Measurements from ENCODE around the gene PROM2. TPM values are rescaled to one million over a fixed set of nuclear protein-coding genes. Genes with fewer than 3 reads are reported as not detected.

PROM2 gene
- total RNA-seq, 4 donors from 2014 or later = 96.8 to 166 (median 131) TPM

DNA sequence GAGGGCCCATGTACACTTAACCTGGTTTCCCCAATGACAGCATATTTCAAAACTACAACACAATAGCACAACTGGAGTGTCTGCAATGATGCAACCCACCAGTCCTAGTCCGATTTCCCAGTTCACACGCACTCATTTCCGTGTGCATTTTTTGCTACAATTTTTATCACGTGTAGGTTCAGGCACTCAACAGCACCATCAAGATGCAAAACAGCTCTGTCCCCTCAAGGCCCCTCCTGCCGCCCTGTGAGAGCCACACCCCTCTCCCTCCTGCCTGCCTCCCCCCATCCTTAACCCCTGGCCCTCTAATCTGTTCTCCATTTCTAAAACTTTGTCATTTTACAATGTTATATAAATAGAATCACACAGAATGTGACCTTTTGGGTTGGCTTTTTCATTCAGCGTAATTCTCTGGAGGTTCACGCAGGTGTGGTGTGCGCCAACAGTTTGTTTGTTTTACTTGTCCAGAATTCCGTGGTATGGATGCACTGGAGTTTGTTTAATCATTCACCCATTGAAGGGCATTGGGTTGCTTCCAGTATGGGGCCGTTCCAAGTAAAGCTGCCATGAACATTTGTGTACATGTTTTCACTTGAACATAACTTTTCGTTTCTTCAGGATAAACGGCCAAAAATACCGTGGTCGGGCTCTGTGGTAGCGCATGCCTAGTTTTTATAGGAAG lies 31.3 kb downstream of the PROM2 start:
- Histone ChIP-seq H3K4me3 (no peak overlapping the region), H3K27ac (no peak overlapping the region), H3K36me3 (no peaks in the 10 kb centered on the region), H3K27me3 (no peaks in the 10 kb centered on the region), H3K4me1 (peaks cover 24% of the 10 kb centered on the region), H3K9me3 (no peaks in the 10 kb centered on the region)
- 48% methylated on average over 15 of the region's 15 CpGs for WGBS
- DNase-seq (ENCODE audit: low spot score in 2 of 2) = no peak
- TF ChIP-seq, protein P1, sequence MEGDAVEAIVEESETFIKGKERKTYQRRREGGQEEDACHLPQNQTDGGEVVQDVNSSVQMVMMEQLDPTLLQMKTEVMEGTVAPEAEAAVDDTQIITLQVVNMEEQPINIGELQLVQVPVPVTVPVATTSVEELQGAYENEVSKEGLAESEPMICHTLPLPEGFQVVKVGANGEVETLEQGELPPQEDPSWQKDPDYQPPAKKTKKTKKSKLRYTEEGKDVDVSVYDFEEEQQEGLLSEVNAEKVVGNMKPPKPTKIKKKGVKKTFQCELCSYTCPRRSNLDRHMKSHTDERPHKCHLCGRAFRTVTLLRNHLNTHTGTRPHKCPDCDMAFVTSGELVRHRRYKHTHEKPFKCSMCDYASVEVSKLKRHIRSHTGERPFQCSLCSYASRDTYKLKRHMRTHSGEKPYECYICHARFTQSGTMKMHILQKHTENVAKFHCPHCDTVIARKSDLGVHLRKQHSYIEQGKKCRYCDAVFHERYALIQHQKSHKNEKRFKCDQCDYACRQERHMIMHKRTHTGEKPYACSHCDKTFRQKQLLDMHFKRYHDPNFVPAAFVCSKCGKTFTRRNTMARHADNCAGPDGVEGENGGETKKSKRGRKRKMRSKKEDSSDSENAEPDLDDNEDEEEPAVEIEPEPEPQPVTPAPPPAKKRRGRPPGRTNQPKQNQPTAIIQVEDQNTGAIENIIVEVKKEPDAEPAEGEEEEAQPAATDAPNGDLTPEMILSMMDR (IDR thresholded peaks at IDR 0.05) = no peak
- TF ChIP-seq POLR2A (IDR thresholded peaks at IDR 0.05) (no peak), EP300 (IDR thresholded peaks at IDR 0.05) (no peak), POLR2AphosphoS5 (IDR thresholded peaks at IDR 0.05) (no peak)

DNA sequence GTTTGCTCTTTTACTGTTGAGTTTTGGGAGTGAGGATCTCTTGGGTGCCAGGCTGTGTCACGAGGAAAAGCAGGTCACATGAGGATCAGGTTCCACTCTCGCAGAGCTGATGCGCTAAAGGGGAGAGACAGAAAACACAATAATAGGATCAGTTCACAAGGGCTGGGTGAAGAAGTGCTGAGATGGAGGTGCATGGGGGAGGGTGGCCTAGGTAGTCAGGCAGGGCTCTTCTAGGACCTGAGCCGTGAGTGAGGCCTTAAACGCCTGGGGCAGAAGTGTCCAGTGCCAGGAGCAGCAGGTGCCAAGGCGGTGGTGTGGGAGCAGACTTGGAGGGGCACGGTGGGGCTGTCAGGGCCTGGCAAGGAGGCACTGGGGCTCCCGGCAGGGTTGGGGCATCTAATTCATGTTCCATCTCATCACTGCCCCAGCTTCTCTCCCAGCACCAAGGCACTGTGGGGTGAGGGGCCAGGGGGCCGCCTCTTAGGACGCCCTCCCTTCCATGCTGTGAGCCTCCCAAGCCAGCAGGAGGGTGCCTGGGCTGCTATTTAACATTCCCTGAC lies 32.2 kb downstream of the PROM2 start:
- WGBS = 60% methylated on average over 9 of the region's 10 CpGs
- Histone ChIP-seq H3K4me3 (no peak overlapping the region), H3K27me3 (no peaks in the 10 kb centered on the region), H3K36me3 (no peaks in the 10 kb centered on the region), H3K4me1 (peaks cover 25% of the 10 kb centered on the region), H3K9me3 (no peaks in the 10 kb centered on the region), H3K27ac (no peak overlapping the region)
- DNase-seq (ENCODE audit: low spot score in 2 of 2) = no peak
- TF ChIP-seq POLR2A (IDR thresholded peaks at IDR 0.05) = no peak
- TF ChIP-seq, protein P1 (IDR thresholded peaks at IDR 0.05) = no peak
- no peak for TF ChIP-seq POLR2AphosphoS5 (IDR thresholded peaks at IDR 0.05)
- TF ChIP-seq EP300 (IDR thresholded peaks at IDR 0.05) = no peak

DNA sequence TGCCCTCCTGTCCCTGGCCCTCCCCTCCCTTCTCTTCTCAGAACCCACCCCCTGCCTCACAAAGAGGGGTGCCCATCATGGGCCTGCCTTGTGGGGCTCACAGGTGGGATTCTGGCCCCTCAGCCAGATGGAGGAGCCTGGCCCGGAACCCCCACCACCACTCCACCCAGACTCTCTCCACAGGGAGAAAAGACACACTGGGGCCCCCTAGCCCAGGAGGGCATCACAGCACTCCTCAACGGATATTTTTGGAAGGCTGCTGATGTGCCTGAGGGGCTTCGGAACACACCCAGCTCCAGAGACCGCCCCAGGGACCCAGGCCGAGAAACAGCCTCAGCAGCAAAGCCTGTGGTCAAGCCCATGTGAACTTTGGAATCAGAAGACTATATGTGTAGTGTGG lies 32.8 kb downstream of the PROM2 start:
- Histone ChIP-seq H3K9me3 (no peaks in the 10 kb centered on the region), H3K36me3 (no peaks in the 10 kb centered on the region), H3K27me3 (no peaks in the 10 kb centered on the region), H3K4me1 (peaks cover 25% of the 10 kb centered on the region), H3K27ac (no peak overlapping the region), H3K4me3 (no peak overlapping the region)
- DNase-seq (ENCODE audit: low spot score in 2 of 2) = no peak
- TF ChIP-seq POLR2AphosphoS5 (IDR thresholded peaks at IDR 0.05) (no peak), EP300 (IDR thresholded peaks at IDR 0.05) (no peak), POLR2A (IDR thresholded peaks at IDR 0.05) (no peak)
- TF ChIP-seq, protein P1 (IDR thresholded peaks at IDR 0.05) = no peak
- 100% methylated on average over 1 of the region's 5 CpGs for WGBS

DNA sequence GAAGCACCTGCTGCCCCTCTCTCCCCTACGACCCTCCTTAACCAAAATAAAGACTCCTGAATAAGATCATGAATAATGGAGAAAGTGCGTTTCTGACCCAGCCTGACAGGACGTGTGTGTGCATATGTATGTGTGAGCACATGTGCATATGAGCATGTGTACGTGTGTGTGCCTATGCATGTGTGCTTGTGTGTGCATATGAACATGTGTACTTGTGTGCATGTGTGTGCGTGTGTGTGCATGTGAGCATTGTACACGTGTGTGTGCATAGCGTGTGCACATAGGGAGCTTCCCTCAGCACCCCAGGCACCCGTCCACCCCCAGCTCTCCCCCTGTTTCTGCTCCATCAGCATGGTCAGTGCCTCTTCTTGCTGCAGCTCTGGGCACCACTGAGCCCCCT lies 33.6 kb downstream of the PROM2 start:
- no peak for DNase-seq (ENCODE audit: low spot score in 2 of 2)
- H3K27me3 ChIP-seq = no peaks in the 10 kb centered on the region
- no peak overlapping the region for H3K27ac ChIP-seq
- H3K4me3 ChIP-seq = no peak overlapping the region
- WGBS = 80% methylated on average over 7 of the region's 8 CpGs
- TF ChIP-seq POLR2A (IDR thresholded peaks at IDR 0.05) (no peak), POLR2AphosphoS5 (IDR thresholded peaks at IDR 0.05) (no peak), EP300 (IDR thresholded peaks at IDR 0.05) (no peak)
- TF ChIP-seq, protein P1 (IDR thresholded peaks at IDR 0.05) = no peak
- no peaks in the 10 kb centered on the region for H3K9me3 ChIP-seq
- peaks cover 25% of the 10 kb centered on the region for H3K4me1 ChIP-seq
- no peaks in the 10 kb centered on the region for H3K36me3 ChIP-seq

DNA sequence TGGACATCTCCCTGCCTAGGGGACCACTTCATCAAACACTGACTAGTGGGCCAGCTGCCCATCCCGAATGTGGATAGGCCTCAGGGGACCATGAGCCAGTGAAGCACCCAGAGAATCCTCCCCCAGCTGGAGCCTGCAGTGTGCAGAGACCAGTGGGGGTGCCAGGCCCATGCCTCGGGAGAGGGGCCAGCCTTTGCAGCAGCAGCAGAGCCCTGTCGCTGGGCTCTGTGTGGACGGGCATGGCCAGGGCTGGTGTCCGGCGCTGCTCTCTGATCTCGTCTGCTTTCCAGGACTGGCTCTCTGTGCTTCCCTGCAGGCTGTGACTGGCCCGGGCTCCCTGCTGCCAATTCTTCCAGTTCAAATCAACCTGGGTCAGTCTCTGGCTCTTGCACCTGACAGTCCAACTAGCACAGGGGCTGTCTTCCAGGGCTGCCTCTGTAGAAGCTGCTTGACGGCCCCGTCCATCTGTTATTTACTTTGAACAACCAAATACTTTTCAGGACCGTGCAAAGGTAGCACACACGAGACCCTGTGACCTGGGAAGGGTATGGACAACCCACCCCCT lies 34.3 kb downstream of the PROM2 start:
- Histone ChIP-seq H3K27me3 (no peaks in the 10 kb centered on the region), H3K4me1 (peaks cover 25% of the 10 kb centered on the region), H3K4me3 (no peak overlapping the region), H3K36me3 (no peaks in the 10 kb centered on the region), H3K9me3 (no peaks in the 10 kb centered on the region), H3K27ac (no peak overlapping the region)
- no peak for DNase-seq (ENCODE audit: low spot score in 2 of 2)
- TF ChIP-seq POLR2A (IDR thresholded peaks at IDR 0.05) (no peak), POLR2AphosphoS5 (IDR thresholded peaks at IDR 0.05) (no peak), EP300 (IDR thresholded peaks at IDR 0.05) (no peak)
- TF ChIP-seq, protein P1 (IDR thresholded peaks at IDR 0.05) = no peak
- 76% methylated on average over 12 of the region's 12 CpGs for WGBS
